ENCODE results near the gene SYT2.
"Not testable (repeated sequence)": the region's sequence is repeated elsewhere in the genome, so short reads cannot be mapped to it uniquely, and the experiment has no call there.

The SYT2 gene

DNA sequence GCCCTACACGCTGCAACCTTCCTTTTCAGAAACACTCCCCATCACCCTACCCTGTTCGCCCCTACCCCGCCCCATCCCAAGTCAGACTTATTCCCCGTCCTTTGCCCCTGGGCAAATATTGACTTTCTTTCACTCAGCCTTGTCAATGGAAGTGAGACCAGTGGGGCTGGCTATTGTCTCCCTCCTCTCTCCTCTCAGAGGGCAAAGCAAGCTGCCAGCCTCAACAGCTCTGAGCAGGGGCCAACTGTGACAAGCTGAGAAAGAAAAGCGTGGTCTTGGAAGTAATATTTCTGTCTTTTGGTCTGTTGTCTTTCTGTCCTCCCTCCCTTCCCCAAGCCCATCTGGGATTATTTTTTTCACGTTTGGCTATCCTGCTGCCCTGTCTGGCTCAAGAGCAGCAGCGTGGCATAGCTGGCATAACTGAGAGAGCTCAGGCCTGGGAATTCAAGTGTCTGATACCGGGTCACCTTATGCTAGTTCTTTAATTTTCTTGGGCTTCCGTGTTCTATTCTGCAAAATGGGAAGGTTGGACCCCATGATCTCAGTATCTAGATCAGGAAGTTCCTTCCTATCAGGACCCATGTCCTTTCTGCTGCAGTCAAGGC lies 71.5 kb downstream of the SYT2 start:
- DNase-seq, result not testable (repeated sequence)

GRCh38 chr1:202638019-202638700 lies 72.1 kb downstream of the SYT2 start:
- DNase-seq, result no peak

DNA sequence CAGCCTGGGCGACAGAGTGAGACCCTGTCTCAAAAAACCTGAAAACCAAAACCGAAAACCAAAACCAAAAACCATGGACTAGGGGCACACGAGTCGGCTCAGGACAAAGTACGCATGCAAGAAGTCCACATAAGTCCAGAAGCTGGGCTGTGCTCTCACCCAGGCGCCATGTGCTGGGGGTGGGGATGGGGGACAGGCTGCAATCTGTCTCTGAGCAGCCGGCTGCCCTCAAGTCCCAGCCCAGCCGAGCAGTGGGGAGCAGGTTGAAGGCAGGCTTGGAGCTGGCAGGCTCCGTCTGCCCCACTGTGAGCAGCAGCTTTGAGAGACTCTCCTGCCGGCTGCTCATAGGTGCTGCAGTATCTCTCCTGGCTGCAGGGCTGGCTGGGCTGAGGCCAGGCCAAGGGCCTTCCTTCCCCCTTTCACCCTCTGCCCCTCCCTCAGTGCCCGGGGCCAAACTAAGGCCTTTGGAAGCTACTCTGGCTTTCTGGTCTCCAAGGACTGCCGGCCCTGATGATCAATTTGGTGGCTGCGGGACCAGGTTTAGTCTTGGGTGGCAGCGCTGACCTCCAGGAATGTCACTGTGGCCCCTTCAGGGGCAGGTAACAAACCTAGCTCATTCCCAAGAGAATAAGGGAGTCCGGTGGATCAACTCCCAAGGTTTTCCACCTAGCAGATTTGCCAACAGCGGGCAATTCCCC lies 72.8 kb downstream of the SYT2 start:
- DNase-seq, result not testable (repeated sequence)

GRCh38 chr1:202636171-202636570 lies 74.1 kb downstream of the SYT2 start:
- not testable (repeated sequence) for DNase-seq

DNA sequence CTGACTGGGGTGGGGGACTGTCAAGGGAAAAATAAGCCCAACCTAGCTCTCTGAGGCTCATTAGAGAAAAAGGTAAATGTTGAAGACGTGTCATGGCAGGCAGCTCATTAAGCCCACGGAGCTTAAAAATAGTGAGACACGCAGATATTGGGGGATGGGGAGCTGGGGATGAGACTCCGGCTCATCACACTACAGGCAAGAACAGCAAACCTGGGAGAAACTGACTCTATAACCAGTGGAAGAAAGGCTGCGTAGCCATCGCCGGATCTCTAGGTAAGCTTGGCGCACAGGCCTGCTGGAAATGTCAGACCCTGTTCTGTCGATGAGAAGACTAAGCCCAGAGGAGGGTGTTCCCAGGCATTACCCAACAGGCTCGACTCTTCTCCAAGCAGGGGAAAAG lies 78.0 kb downstream of the SYT2 start:
- DNase-seq, result no peak

- DNase-seq, result no peak
These were observed 79.0 kb downstream of the SYT2 start for GRCh38 chr1:202631076-202631923.

DNA sequence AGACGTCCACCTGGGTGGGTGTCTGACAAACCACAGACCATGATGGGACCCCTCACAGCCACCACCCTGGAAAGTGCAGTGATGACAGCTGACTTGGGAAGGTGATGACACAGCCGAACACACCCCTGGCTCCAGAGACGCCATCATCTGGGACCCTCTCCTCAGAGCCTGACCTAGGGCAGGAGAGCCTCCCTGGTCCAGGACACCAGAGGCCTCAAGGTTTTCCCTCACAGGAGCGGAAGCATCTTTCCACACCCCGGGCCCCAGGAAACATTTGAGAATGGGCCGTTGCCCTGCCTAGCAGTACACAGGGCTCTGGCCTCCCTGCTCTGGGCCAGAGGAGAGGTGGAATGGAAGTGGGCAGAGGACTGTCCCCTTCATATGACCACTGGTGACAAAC lies 79.7 kb downstream of the SYT2 start:
- DNase-seq, result no peak

DNA sequence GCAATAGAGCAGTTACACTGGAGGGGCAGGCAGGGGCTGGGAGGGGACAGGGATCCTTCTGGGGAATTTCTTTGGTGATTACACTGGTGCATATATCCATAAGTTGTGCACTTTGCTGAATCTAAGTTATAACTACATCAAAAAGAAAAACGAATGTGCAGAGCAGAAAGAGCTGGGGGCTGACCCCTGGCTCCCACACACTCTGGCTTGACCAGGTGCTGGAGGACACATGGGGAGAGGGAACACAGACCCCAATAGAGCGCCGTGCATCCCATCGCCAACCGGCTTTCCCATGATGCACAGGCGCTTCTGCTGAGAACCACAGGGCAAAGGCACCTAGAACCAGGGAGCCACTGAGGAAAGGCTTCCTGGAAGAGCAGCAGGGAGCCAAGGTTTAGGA lies 80.2 kb downstream of the SYT2 start:
- not testable (repeated sequence) for DNase-seq

GRCh38 chr1:202629257-202629811 lies 80.9 kb downstream of the SYT2 start:
- not testable (repeated sequence) for DNase-seq

- no peak for DNase-seq
These were observed 81.5 kb downstream of the SYT2 start for GRCh38 chr1:202628646-202629215.

GRCh38 chr1:202627841-202628565 lies 82.3 kb downstream of the SYT2 start:
- DNase-seq, result no peak

GRCh38 chr1:202627036-202627435 lies 83.2 kb downstream of the SYT2 start:
- DNase-seq, result not testable (repeated sequence)

DNA sequence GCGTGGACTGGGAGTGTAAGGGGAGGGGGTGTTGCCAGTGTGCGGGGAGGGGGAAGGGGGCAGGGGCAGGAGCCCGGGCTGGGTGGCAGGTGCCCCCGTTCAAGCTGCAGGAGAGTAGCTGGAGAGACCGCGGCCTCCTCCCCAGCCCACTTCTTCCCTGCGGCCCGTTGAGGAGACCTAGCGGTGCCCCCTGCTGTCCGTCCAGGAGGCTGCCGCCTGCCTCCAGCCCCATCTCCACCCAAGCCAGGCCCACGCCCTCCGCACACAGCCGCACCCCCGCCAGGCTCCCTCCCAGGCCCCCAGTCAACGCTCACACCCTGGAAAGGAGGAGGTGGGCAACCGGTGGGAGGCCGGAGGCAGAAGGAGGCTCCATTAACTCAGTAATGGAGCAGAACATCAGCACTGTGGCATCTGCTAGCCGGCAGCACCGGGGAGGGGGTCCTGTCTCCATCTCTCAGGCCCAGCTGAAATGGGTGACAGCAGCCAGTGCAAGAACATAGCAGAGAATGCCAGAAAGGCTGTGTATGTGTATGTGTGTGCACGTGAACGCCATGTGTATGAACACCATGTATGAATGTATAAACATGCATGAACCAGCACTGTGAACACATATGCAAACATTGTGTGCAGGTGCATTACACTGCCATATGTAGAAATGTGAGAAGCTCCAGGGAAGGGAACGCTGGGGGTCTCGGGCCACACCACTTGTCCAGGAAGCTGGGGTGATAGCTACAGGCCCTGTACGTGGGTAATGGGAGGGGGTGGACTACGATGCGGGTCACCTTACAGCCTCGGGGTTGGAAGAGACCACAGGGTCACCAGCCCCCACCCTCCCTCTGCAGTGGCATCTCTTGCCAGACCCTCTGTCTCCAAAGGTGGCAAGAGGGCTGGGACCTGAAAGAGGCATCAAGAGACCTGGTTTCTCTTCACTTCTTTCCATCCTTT lies 84.6 kb downstream of the SYT2 start:
- DNase-seq, result no peak

- no peak for DNase-seq
These were observed 85.5 kb downstream of the SYT2 start for GRCh38 chr1:202624781-202625108.

- no peak for DNase-seq
These were observed 86.0 kb downstream of the SYT2 start for GRCh38 chr1:202624088-202624780.

DNA sequence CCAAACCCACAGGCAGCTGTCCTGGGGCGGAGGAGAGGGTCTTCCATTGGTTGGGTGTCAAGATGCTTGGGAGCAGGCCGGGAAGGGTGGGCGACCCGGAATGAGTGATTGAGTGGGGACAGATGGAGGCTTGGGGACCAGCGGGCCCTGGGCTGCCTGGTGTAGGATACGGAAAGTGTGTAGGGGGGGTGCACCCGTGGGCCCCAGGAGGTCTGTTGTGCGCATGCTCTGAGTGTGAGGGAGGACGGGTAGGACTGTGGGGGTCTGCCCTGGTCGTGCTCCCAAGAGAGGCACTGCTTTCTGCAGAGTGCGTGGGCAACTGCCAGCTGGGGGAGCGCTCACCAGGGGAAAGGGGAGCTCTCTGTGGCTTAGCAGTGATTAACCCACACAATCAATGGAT lies 86.8 kb downstream of the SYT2 start:
- DNase-seq, result not testable (repeated sequence)

DNA sequence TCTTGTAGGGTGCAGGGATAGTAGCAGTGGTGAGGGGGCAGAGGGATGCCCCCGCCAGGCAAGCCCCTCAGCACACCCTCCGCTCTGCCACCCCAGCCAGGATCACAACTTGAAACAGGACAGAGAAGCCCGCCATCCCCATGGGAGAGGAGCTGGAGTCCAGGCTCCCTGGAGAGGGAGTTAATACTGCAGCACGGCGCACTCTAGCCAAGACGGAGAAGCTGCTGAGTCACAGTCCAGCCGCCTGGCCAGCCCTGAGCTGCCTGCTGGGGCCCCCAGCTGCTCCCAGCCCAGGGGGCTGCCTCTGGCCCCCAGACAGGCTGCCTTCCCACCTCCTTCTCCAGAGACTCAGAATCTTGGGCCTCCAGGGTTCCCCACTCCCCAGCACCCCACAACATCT lies 87.2 kb downstream of the SYT2 start:
- DNase-seq, result no peak

- DNase-seq, result no peak
These were observed 87.9 kb downstream of the SYT2 start for GRCh38 chr1:202622388-202622787.

GRCh38 chr1:202621446-202621845 lies 88.8 kb downstream of the SYT2 start:
- DNase-seq, result no peak

GRCh38 chr1:202620036-202620435 lies 90.2 kb downstream of the SYT2 start:
- not testable (repeated sequence) for DNase-seq
